GM18909 (cell line): ENCODE results near the gene PLCB1.

Experiments
- ATAC-seq: cut with Tn5 transposase; IDR thresholded peaks from one replicate; pipeline ENCODE4 v1.9.1; 2021; ENCODE audit warnings: mild to moderate bottlenecking; ENCODE audit not compliant: unreplicated experiment, poor library complexity

Gene PLCB1

GRCh38 chr20:8934362-8934761, 802.3 kb downstream of the PLCB1 start:
- ATAC-seq: no peak
